OCI-LY1 (cell line): ENCODE measurements around the gene RAVER1.
A peak's percentile ranks its signal among the peaks of the same experiment; 100 is the strongest.
"Not testable (repeated sequence)": the region's sequence is repeated elsewhere in the genome, so short reads cannot be mapped to it uniquely, and the experiment has no call there.

ENCODE experiments used
- H2AFZ ChIP-seq: fragments of 200-600 bp; sonication (generic), shearing (Covaris generic); 2 replicates; pipeline ENCODE4 v1.6.0; 2014; ENCODE audit warnings: antibody characterized with exemption, mild to moderate bottlenecking, low read length
- H3F3A ChIP-seq: fragments of 200-600 bp; sonication (generic), shearing (Covaris generic); 2 replicates; pipeline ENCODE4 v1.6.0; 2014; ENCODE audit warnings: mild to moderate bottlenecking, antibody characterized with exemption, low read length, moderate library complexity; ENCODE audit not compliant: insufficient read depth
- H3K27ac ChIP-seq: fragments of 200-600 bp; sonication (generic); 2 replicates; pipeline ENCODE4 v1.5.1; 2014; ENCODE audit warnings: low read length, mixed run types, mild to moderate bottlenecking, low read depth; ENCODE audit not compliant: poor library complexity, severe bottlenecking
- H3K27me3 ChIP-seq: fragments of 200-600 bp; sonication (generic); 2 replicates; pipeline ENCODE4 v1.6.0; 2014; ENCODE audit warnings: antibody characterized with exemption, mild to moderate bottlenecking, low read length, moderate library complexity; ENCODE audit not compliant: insufficient read depth
- H3K36me3 ChIP-seq: fragments of 200-600 bp; sonication (generic); 2 replicates; pipeline ENCODE4 v1.6.1; 2014; ENCODE audit warnings: mild to moderate bottlenecking, antibody characterized with exemption, low read length, moderate library complexity, mixed read lengths; ENCODE audit not compliant: insufficient read depth
- H3K4me1 ChIP-seq: fragments of 200-600 bp; sonication (generic); 2 replicates; pipeline ENCODE4 v1.5.1; 2014; ENCODE audit warnings: mild to moderate bottlenecking, low read length, moderate library complexity; ENCODE audit not compliant: insufficient read depth, severe bottlenecking
- H3K4me2 ChIP-seq: fragments of 200-600 bp; sonication (generic), shearing (Covaris generic); 2 replicates; pipeline ENCODE4 v1.6.1; 2014; ENCODE audit warnings: low read length
- H3K4me3 ChIP-seq: fragments of 200-600 bp; sonication (generic); 2 replicates; pipeline ENCODE4 v1.5.1; 2014; ENCODE audit warnings: low read length, low read depth, mild to moderate bottlenecking, mixed read lengths; ENCODE audit not compliant: poor library complexity, severe bottlenecking
- H3K79me2 ChIP-seq: fragments of 200-600 bp; shearing (Covaris generic); 2 replicates; pipeline ENCODE4 v1.6.1; 2016; ENCODE audit warnings: mixed run types, low read length, mixed read lengths; ENCODE audit not compliant: insufficient read depth
- H3K9ac ChIP-seq: fragments of 200-600 bp; sonication (generic), shearing (Covaris generic); 2 replicates; pipeline ENCODE4 v1.6.1; 2014; ENCODE audit warnings: mild to moderate bottlenecking, low read length, mixed read lengths
- H3K9me2 ChIP-seq: fragments of 200-600 bp; sonication (generic), shearing (Covaris generic); 2 replicates; pipeline ENCODE4 v1.6.1; 2014; ENCODE audit warnings: low read depth, mild to moderate bottlenecking, low read length, mixed read lengths
- H3K9me3 ChIP-seq: fragments of 200-600 bp; shearing (Covaris generic); 2 replicates; pipeline ENCODE4 v1.6.1; 2014; ENCODE audit warnings: low read length, mixed read lengths
- H4K20me1 ChIP-seq: fragments of 200-600 bp; sonication (generic), shearing (Covaris generic); 2 replicates; pipeline ENCODE4 v1.6.0; 2016; ENCODE audit warnings: mild to moderate bottlenecking, low read length; ENCODE audit not compliant: insufficient read depth
- CTCF ChIP-seq: fragments of 200-600 bp; sonication (generic), shearing (Covaris generic); IDR thresholded peaks from 2 replicates; pipeline ENCODE4 v1.5.1; 2017; ENCODE audit warnings: mild to moderate bottlenecking, antibody characterized with exemption, low read length, moderate library complexity, mixed read lengths
- EZH2 ChIP-seq: fragments of 200-600 bp; sonication (generic), shearing (Covaris generic); IDR thresholded peaks from 2 replicates; pipeline ENCODE4 v1.8.0; 2017; ENCODE audit warnings: borderline replicate concordance, mixed run types, mild to moderate bottlenecking, antibody characterized with exemption, low read length, moderate library complexity, mixed read lengths

The RAVER1 gene

GRCh38 chr19:10338940-10339339 is 5.6 kb upstream of the RAVER1 start:
- H3K9me3 ChIP-seq: no peaks in the 10 kb centered on the region
- H2AFZ ChIP-seq: peak overlapping the region; percentile 22; the same call in 1 of the 2 replicates
- peak overlapping the region; percentile 68 for H3K9ac ChIP-seq
- no peaks in the 10 kb centered on the region for H4K20me1 ChIP-seq
- H3K9me2 ChIP-seq: no peaks in the 10 kb centered on the region
- TF ChIP-seq EZH2 (no peak), CTCF (no peak)
- no peaks in the 10 kb centered on the region; the same call in 1 of the 2 replicates for H3K36me3 ChIP-seq
- H3K4me1 ChIP-seq: peaks cover 32% of the 10 kb centered on the region
- no peaks in the 10 kb centered on the region for H3F3A ChIP-seq
- no peak overlapping the region for H3K27ac ChIP-seq
- no peaks in the 10 kb centered on the region for H3K79me2 ChIP-seq
- peak overlapping the region; percentile 77 for H3K4me2 ChIP-seq
- H3K27me3 ChIP-seq: no peaks in the 10 kb centered on the region; the same call in 1 of the 2 replicates
- peak overlapping the region; percentile 63 for H3K4me3 ChIP-seq

DNA sequence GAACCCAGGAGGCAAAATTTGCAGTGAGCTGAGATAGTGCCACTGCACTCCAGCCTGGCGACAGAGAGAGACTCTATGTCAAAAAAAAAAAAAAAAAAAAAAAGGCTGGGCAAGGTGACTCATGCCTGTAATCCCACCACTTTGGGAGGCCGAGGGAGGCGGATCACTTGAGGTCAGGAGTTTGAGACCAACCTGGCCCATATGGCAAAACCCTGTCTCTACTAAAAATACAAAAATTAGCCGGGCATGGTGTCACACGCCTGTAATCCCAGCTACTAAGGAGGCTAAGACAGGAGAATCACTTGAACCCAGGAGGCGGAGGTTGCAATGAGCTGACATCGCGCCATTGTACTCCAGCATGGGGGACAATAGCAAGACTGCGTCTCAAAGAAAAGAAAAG is 3.4 kb upstream of the RAVER1 start:
- H3K27ac ChIP-seq, H3K9me3 ChIP-seq, H3K4me3 ChIP-seq, H3K9ac ChIP-seq, H3K4me2 ChIP-seq, H3F3A ChIP-seq, H4K20me1 ChIP-seq, H3K27me3 ChIP-seq, H3K36me3 ChIP-seq, H2AFZ ChIP-seq, H3K9me2 ChIP-seq: not testable (repeated sequence)
- peaks cover 11% of the 10 kb centered on the region for H3K79me2 ChIP-seq
- H3K4me1 ChIP-seq: peaks cover 44% of the 10 kb centered on the region

- H3K4me1 ChIP-seq: peaks cover 48% of the 10 kb centered on the region
- no peaks in the 10 kb centered on the region for H3K9me2 ChIP-seq
- H3K27me3 ChIP-seq: no peaks in the 10 kb centered on the region
- H3K9ac ChIP-seq: no peak overlapping the region
- no peaks in the 10 kb centered on the region for H3F3A ChIP-seq
- H3K4me3 ChIP-seq: no peak overlapping the region
- H3K9me3 ChIP-seq: no peaks in the 10 kb centered on the region
- H3K79me2 ChIP-seq: peaks cover 14% of the 10 kb centered on the region
- H3K27ac ChIP-seq: no peak overlapping the region
- no peak overlapping the region for H2AFZ ChIP-seq
- H4K20me1 ChIP-seq: no peaks in the 10 kb centered on the region
- TF ChIP-seq CTCF: no peak
- no peak for TF ChIP-seq EZH2
- peak overlapping the region; percentile 92; the same call in 1 of the 2 replicates for H3K4me2 ChIP-seq
- H3K36me3 ChIP-seq: peaks cover 15% of the 10 kb centered on the region; the same call in 1 of the 2 replicates
Observed at GRCh38 chr19:10335352-10335985, 2.1 kb upstream of the RAVER1 start.
